Activated CD4-positive, alpha-beta T cell treated with anti-CD3 and anti-CD28 coated beads for 48 hours (primary cell): ENCODE data around the gene PROKR2.

ENCODE experiments used
- DNase-seq: peaks from one replicate; pipeline ENCODE4 v3.0.0-alpha.2; 2020

PROKR2 gene

GRCh38 chr20:5279661-5280060 lies 37.1 kb downstream of the PROKR2 start:
- DNase-seq, result no peak

- DNase-seq, result no peak
These were observed 44.5 kb downstream of the PROKR2 start for GRCh38 chr20:5272268-5272667.

GRCh38 chr20:5270603-5271002 lies 46.2 kb downstream of the PROKR2 start:
- no peak for DNase-seq

GRCh38 chr20:5268449-5268848 lies 48.3 kb downstream of the PROKR2 start:
- DNase-seq, result no peak

GRCh38 chr20:5267092-5267491 lies 49.7 kb downstream of the PROKR2 start:
- no peak for DNase-seq
